Natural killer cell (primary cell): ENCODE data around the gene DOC2A. TPM values are rescaled to one million over a fixed set of nuclear protein-coding genes. Genes with fewer than 3 reads are reported as not detected.
A peak's percentile ranks its signal among the peaks of the same experiment; 100 is the strongest.

Experiments
- ATAC-seq, 3 donors: fragments of 150-1000 bp in 2 of 3; fragments of 200-7000 bp in 1 of 3; cut with Tn5 transposase; 1 replicate in 1 of 3; 2 replicates in 2 of 3; pipeline ENCODE4 v1.10.0; 2021; ENCODE audit warnings: mild to moderate bottlenecking in 2 of 3, moderate library complexity in 2 of 3
- DNase-seq, 2 donors: peaks; one replicate each; pipeline versions ENCODE4 v3.0.0 to v3.0.0-alpha.2; 2013 to 2021; ENCODE audit warnings: mixed read lengths in 1 of 2
- H3K27ac ChIP-seq: one replicate; pipeline ENCODE4 v1.5.1; 2013; ENCODE audit warnings: mild to moderate bottlenecking, low read length
- H3K27me3 ChIP-seq: one replicate; pipeline ENCODE4 v1.6.1; 2013; ENCODE audit warnings: low read length; ENCODE audit not compliant: control insufficient read depth, insufficient read depth
- H3K36me3 ChIP-seq: one replicate; pipeline ENCODE4 v1.6.1; 2013; ENCODE audit warnings: low read length; ENCODE audit not compliant: control insufficient read depth, insufficient read depth
- H3K4me1 ChIP-seq: one replicate; pipeline ENCODE4 v1.6.1; 2013; ENCODE audit warnings: low read length; ENCODE audit not compliant: control insufficient read depth, insufficient read depth
- H3K4me3 ChIP-seq: one replicate; pipeline ENCODE4 v1.5.1; 2013; ENCODE audit warnings: low read length
- H3K9me3 ChIP-seq: one replicate; pipeline ENCODE4 v1.6.1; 2013; ENCODE audit warnings: low read length; ENCODE audit not compliant: control insufficient read depth, insufficient read depth
- H3K27ac Mint-ChIP-seq, 2 donors: one replicate each; pipeline ENCODE4 v1.8.0; 2022; ENCODE audit warnings: mild to moderate bottlenecking in 2 of 2, mixed read lengths in 2 of 2, moderate library complexity in 1 of 2
- H3K27me3 Mint-ChIP-seq, 2 donors: one replicate each; pipeline ENCODE4 v1.8.0; 2022; ENCODE audit warnings: low read depth in 2 of 2, mixed read lengths in 2 of 2
- H3K36me3 Mint-ChIP-seq: one replicate; pipeline ENCODE4 v1.8.0; 2022; ENCODE audit warnings: mixed read lengths
- H3K4me1 Mint-ChIP-seq, 2 donors: one replicate each; pipeline ENCODE4 v1.8.0; 2022; ENCODE audit warnings: mixed read lengths in 2 of 2
- H3K4me3 Mint-ChIP-seq: one replicate; pipeline ENCODE4 v1.8.0; 2022; ENCODE audit warnings: mild to moderate bottlenecking, moderate library complexity, mixed read lengths
- H3K9me3 Mint-ChIP-seq, 2 donors: one replicate each; pipeline ENCODE4 v1.8.0; 2022; ENCODE audit warnings: mixed read lengths in 2 of 2
- WGBS: methylation state at CpG from one replicate; pipeline ENCODE4 v1.1.7; 2013; ENCODE audit warnings: missing lambda C conversion rate; ENCODE audit not compliant: insufficient coverage; 5-methylcytosine and 5-hydroxymethylcytosine counted together
- intact Hi-C: fragments of 100-400 bp; cut with micrococcal nuclease; formaldehyde crosslinking; loops from one replicate; pipeline ENCODE4 v1.14.2; 2022
- total RNA-seq, 4 donors: library from RNA; stranded (reverse); fragments of 120-200 nt in 1 of 4; gene quantifications; one replicate each; pipeline versions ENCODE4 v1.2.3 to v1.2.4, GENCODE V29; 2013 to 2022
- TF ChIP-seq, protein P1 (sequence below): fragments of 200-600 bp; IDR thresholded peaks from one replicate; pipeline ENCODE4 v1.8.0; 2022; ENCODE audit warnings: antibody characterized with exemption

DOC2A gene
- total RNA-seq, 3 donors from 2014 or later (not counting 1 experiment from before 2014, with no cell fraction given), result not detected

DNA sequence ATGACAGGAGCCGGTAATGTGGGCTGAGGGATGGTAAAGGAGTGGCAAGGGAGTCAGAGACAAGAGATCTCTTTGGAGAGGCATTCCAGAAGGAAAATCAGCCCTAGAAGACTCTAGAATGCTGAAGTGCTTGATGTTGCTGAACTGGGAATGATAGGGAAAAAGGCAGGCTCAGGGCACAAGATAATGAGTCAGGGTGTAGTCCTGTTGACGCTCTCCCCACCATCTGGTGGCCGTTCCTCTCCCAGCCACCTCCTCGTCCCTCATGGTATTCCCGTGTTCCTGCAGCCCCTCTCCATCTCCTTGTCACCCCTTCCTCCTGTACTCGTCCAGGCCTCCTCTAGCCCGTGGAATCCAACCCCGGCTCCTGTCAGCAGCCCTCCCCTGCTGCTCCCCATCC, 43.6 kb upstream of the DOC2A start:
- Mint-ChIP-seq H3K27ac (no peak overlapping the region), H3K27me3 (no peaks in the 10 kb centered on the region), H3K4me1 (peaks cover 0 to 22% of the 10 kb centered on the region in 2 donors), H3K36me3 (no peaks in the 10 kb centered on the region), H3K9me3 (no peaks in the 10 kb centered on the region), H3K4me3 (peak overlapping the region; percentile 51)
- no peaks in the 10 kb centered on the region for H3K9me3 ChIP-seq
- ATAC-seq (no peak), DNase-seq (no peak)
- no peaks in the 10 kb centered on the region for H3K36me3 ChIP-seq
- H3K27ac ChIP-seq, result no peak overlapping the region
- peaks cover 14% of the 10 kb centered on the region for H3K4me1 ChIP-seq
- H3K4me3 ChIP-seq, result no peak overlapping the region
- 90% methylated on average over 8 of the region's 8 CpGs for WGBS
- TF ChIP-seq, protein P1, sequence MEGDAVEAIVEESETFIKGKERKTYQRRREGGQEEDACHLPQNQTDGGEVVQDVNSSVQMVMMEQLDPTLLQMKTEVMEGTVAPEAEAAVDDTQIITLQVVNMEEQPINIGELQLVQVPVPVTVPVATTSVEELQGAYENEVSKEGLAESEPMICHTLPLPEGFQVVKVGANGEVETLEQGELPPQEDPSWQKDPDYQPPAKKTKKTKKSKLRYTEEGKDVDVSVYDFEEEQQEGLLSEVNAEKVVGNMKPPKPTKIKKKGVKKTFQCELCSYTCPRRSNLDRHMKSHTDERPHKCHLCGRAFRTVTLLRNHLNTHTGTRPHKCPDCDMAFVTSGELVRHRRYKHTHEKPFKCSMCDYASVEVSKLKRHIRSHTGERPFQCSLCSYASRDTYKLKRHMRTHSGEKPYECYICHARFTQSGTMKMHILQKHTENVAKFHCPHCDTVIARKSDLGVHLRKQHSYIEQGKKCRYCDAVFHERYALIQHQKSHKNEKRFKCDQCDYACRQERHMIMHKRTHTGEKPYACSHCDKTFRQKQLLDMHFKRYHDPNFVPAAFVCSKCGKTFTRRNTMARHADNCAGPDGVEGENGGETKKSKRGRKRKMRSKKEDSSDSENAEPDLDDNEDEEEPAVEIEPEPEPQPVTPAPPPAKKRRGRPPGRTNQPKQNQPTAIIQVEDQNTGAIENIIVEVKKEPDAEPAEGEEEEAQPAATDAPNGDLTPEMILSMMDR, result no peak
- no peaks in the 10 kb centered on the region for H3K27me3 ChIP-seq
- intact Hi-C loops, result no loop called here

GRCh38 chr16:30053376-30054015, 42.7 kb upstream of the DOC2A start:
- H3K27ac Mint-ChIP-seq, result peak overlapping the region; percentile 58 to 89
- Histone ChIP-seq H3K4me1 (peaks cover 14% of the 10 kb centered on the region), H3K27me3 (no peaks in the 10 kb centered on the region), H3K4me3 (peak overlapping the region; percentile 46), H3K9me3 (no peaks in the 10 kb centered on the region), H3K27ac (no peak overlapping the region), H3K36me3 (no peaks in the 10 kb centered on the region)
- H3K4me1 Mint-ChIP-seq, result peaks cover 0 to 22% of the 10 kb centered on the region in 2 donors
- no peaks in the 10 kb centered on the region for H3K36me3 Mint-ChIP-seq
- TF ChIP-seq, protein P1, result no peak
- 13% methylated on average over 19 of the region's 19 CpGs for WGBS
- ATAC-seq (peak; percentile 17 to 22 (median 21)), DNase-seq (no peak)
- H3K27me3 Mint-ChIP-seq, result no peaks in the 10 kb centered on the region
- peak overlapping the region; percentile 88 for H3K4me3 Mint-ChIP-seq
- H3K9me3 Mint-ChIP-seq, result no peaks in the 10 kb centered on the region
- intact Hi-C loops, result no loop called here

- Mint-ChIP-seq H3K36me3 (no peaks in the 10 kb centered on the region), H3K4me3 (peak overlapping the region; percentile 88), H3K27ac (peak overlapping the region; percentile 58 to 89), H3K4me1 (peaks cover 0 to 22% of the 10 kb centered on the region in 2 donors), H3K9me3 (no peaks in the 10 kb centered on the region), H3K27me3 (no peaks in the 10 kb centered on the region)
- intact Hi-C loops, result no loop called here
- ATAC-seq (peak; percentile 80 to 90 (median 89)), DNase-seq (peak; percentile 86 to 93)
- Histone ChIP-seq H3K4me3 (peak overlapping the region; percentile 46), H3K4me1 (peaks cover 14% of the 10 kb centered on the region), H3K36me3 (no peaks in the 10 kb centered on the region), H3K27ac (no peak overlapping the region), H3K9me3 (no peaks in the 10 kb centered on the region), H3K27me3 (no peaks in the 10 kb centered on the region)
- WGBS, result 0% methylated on average over 55 of the region's 58 CpGs
- TF ChIP-seq, protein P1, result no peak
Observed at GRCh38 chr16:30052671-30053372, 42.0 kb upstream of the DOC2A start.
